ENCODE measurements around the gene BRD1.

- no peak for TF ChIP-seq POLR2A (IDR thresholded peaks at IDR 0.05; ENCODE audit: low read depth, low read length)
- no peak for TF ChIP-seq POLR2AphosphoS5 (IDR thresholded peaks at IDR 0.05; ENCODE audit: low read depth, low read length)
- no peak for TF ChIP-seq TAF1 (IDR thresholded peaks at IDR 0.05; ENCODE audit: borderline replicate concordance, low read depth, low read length)
Measured at GRCh38 chr22:49725516-49725915, 102.2 kb downstream of the BRD1 start.

Data from GM12892 (cell line).